HG03442 (cell line): Measurements from ENCODE around the gene KCNN2.

Experiments
- ATAC-seq: cut with Tn5 transposase; IDR thresholded peaks from one replicate; pipeline ENCODE4 v1.9.1; 2021; ENCODE audit warnings: mild to moderate bottlenecking, moderate library complexity; ENCODE audit not compliant: unreplicated experiment

Gene KCNN2

GRCh38 chr5:114361724-114362196 lies at the start of gene KCNN2:
Gene KCNN2, plus strand, starts transcription at chr5:114362070. Its CDS starts 70 bp downstream, at chr5:114362140.
- peak; percentile 67 for ATAC-seq

DNA sequence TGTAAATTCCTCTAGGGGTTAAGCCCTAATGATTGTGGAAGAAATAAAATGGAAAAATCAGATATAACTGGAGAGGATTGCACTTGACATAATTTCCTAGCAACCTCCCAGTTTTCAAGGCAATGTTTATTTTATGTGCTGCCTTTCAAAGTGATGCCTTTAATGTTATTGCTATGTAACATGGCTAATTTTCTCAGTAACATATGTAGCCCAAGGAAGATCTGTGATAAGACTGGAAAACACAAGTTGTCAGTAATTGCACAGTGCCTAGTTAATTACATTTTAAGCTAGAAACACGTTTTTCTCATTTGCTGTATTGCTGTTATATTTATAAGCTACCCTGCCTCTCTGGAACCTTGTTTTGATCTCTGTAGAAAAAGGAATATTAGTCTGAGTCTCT lies 49.2 kb upstream of the KCNN2 start:
- ATAC-seq: no peak

- no peak for ATAC-seq
Measured at GRCh38 chr5:114314061-114314460, 47.8 kb upstream of the KCNN2 start.

DNA sequence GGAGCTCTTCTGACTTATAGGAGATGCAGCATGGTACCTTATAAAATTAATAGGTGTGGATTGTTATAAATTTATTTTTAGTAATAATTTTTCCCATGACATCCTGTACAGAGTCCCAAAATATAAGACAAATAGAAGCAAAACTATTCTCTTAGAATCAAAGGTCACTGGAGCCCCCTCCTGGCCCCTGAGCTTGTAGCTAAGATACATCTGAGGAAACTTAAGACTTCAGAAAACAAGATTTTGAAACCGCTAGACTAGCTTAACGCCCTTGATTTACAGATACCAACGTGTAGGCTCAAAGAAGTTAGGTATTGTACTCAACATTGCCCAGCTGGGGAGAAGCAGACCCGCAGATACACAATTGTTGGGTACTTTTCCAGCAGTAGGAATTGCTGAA lies 45.7 kb upstream of the KCNN2 start:
- ATAC-seq: no peak

- ATAC-seq: no peak
Measured at GRCh38 chr5:114317751-114318150, 44.1 kb upstream of the KCNN2 start.

- no peak for ATAC-seq
Measured at GRCh38 chr5:114319236-114319635, 42.6 kb upstream of the KCNN2 start.

- ATAC-seq: no peak
Measured at GRCh38 chr5:114319821-114320220, 42.0 kb upstream of the KCNN2 start.

DNA sequence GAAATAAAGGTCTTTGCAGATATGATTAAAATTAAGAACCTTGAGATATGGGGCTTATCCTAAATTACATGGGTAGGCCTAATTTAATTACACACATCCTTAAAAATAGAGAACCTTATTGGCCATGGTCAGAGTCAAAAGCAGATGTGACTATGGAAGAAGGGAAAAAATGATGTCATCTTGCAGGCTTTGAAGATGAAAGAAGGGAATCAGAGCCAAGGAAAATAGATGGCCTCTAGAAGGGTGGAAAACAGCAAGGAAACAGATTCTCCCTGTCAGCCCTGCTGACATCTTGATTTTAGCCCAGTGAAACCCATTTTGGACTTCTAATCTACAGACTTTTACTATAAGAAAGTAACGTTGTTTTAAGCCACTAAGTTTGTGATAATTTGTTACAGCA lies 37.6 kb upstream of the KCNN2 start:
- ATAC-seq: no peak

DNA sequence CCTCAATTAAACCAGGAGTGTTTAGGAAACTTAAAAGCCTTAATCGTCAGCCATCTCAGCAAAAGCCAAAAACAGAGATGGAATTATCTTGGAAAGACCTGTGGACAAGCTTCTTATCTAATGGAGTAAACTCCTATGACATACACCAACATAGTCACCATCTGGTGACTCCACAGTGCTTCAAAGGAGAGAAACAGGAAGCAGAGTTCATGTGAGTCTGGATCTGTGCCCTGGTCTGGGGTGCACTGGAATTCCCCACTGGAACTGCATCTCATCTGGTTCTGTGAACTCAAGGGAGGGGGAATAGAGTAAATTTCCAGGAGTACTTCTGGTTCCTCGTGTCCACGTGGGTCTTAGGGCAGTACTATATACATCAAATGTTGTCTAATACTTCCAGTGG lies 36.3 kb upstream of the KCNN2 start:
- ATAC-seq: no peak

DNA sequence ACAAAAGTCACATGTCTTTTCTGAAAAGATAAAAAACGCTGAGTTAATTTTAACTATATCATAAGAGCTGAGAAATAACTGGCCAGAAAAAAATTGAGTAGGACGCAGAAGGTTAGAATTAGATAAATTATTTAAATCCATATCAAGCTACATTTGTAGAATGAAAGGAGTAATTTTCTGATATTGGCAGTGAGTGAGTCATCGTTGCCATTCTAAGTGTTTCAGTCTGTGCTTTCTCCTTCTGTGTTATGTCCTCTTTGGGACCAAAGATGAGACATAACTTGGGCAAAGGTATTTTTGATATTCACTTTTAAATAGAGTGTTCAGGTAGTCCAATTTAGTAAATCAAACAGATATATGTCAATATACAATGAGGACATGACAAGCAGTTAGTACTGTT lies 34.4 kb upstream of the KCNN2 start:
- ATAC-seq: no peak

- ATAC-seq: peak; percentile 60
Measured at GRCh38 chr5:114327987-114328386, 33.9 kb upstream of the KCNN2 start.

DNA sequence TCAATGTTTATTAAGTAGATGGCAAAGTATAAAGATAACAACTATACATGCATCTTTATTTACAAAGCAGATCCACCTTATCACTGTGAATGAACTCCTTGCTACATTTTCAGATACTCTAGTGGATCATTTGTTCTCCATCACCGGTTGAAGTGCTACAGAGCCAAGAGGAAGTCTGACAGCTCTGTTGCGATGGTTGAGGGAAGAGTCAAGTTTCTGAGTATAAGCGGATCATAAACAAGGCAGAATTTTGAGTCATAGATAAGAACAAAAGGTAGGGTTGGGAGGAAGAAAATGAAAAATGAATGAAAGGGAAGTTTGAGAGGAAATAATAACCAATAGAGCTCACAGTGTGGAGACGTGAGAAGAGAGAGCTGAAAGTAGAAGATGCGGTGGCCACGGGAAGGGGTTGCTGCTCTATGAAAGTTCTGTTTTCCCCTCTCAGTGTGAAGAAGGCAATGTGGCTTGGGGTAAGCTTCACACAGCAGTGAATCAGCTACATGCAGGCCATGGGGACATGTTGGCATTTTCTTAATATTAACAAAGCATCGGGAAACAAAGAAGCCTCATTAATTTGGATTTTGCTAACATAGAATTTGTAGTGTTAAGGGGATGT lies 30.8 kb upstream of the KCNN2 start:
- ATAC-seq: no peak

DNA sequence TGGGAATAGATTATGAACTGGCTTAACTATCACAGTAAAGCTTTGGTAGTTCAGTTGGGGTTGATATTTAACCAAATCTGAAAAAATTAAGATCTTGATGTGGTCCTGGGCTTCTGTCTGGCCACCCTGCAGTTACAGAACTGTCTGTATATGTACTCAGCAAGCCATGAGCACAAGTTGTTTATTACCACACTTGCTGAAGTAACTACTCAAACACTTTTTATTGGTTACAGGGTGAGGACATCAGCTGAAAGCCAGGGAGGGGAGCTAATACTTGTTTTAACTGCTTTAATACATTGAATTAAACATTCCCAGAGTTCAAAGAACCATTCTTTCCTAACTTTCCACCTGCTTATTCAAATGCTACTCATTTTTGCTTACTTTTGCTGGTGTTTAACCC lies 29.4 kb upstream of the KCNN2 start:
- no peak for ATAC-seq

DNA sequence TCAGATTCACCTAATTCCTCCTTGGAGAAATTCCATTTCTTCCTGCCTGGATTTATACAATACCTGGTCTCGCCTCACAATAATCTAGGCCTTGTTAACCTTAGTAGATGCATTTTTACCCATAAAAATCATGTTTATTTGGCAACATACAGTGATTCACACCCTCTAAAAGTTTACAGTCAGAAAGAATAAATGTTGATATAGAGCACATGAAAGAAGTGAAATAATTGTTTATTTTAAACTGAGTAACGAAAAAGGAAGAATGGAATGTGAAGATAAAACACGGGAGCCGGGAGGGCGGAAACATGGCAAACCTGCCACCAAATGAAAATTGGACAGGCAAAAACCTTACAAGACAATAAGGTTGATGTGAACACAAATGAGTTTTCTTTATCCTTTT lies 28.9 kb upstream of the KCNN2 start:
- no peak for ATAC-seq

DNA sequence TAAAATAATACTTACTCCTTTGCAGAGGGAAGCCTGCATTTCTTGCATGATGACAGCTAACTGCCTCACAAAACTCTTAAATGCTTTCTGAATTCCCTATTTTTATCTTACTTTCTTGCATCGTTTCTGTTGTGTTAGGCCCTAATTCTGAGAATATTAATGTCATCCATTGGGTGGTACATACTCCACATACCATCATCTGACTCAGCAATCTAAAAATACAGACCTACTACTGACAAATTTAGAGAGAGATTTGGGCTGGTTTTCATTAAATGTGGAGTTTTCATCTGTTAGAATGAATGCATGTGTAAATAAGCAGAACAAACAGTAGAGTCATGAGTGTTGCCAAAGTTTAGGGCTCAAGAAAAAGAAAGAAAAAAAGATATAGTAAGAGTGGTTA lies 26.5 kb upstream of the KCNN2 start:
- no peak for ATAC-seq

DNA sequence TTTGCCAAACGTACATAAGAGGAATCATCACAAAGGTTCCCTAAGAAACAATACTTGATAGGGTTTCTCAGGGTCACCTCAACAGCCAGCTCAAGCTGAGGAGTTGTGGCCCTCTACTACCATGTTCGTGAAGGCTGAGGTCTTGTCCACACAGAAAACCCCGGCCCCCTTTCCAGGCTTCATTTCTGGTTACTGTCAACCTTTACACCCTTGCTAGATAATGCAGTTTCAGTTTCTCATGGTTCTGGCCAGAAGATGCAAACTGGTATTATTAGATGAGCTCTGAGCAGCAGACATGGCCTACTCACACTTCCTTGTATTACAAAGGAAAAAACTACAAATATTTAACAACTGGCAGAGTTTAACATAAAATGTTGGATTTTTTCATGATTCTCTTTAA lies 22.8 kb upstream of the KCNN2 start:
- no peak for ATAC-seq

- no peak for ATAC-seq
Measured at GRCh38 chr5:114346181-114346580, 15.7 kb upstream of the KCNN2 start.

- ATAC-seq: no peak
Measured at GRCh38 chr5:114355086-114355830, 6.6 kb upstream of the KCNN2 start.

DNA sequence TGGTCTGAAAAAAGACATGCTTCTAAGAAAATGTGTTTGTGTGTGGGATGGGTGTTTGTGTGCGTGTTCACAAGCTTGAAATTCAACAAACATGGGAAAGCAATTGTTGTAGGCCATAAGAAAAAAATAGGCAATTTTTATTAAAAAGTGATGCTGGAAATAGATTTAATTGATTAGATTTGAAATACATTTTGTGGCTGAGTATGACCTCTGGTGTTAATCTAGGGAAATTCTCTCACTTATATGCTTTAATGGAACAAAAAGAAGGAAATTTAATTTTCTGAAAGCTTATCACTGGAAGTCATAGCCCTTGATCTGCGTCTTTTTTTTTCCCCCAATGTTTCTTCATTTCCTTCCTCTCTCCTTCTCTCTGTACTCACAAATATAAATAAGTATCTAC lies 3.5 kb upstream of the KCNN2 start:
- ATAC-seq: no peak

DNA sequence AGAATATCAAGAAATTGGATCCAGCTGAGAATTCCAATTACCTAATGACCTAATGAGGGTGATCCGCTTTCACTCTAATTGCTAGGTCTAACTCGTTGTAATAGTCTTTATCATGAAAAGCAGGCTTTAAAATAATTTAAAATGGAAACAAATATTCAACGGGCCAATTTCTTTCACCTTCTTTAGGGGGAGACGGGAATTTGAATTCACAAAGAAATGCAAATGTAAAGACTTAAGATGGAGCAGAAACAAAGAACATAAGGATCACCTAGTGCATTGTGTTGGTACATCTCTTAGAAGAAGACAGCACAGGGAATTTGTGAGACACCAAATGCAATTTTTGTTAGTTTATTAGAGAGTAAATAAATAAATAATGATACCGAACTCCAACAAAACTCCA lies 1.5 kb upstream of the KCNN2 start:
- no peak for ATAC-seq

DNA sequence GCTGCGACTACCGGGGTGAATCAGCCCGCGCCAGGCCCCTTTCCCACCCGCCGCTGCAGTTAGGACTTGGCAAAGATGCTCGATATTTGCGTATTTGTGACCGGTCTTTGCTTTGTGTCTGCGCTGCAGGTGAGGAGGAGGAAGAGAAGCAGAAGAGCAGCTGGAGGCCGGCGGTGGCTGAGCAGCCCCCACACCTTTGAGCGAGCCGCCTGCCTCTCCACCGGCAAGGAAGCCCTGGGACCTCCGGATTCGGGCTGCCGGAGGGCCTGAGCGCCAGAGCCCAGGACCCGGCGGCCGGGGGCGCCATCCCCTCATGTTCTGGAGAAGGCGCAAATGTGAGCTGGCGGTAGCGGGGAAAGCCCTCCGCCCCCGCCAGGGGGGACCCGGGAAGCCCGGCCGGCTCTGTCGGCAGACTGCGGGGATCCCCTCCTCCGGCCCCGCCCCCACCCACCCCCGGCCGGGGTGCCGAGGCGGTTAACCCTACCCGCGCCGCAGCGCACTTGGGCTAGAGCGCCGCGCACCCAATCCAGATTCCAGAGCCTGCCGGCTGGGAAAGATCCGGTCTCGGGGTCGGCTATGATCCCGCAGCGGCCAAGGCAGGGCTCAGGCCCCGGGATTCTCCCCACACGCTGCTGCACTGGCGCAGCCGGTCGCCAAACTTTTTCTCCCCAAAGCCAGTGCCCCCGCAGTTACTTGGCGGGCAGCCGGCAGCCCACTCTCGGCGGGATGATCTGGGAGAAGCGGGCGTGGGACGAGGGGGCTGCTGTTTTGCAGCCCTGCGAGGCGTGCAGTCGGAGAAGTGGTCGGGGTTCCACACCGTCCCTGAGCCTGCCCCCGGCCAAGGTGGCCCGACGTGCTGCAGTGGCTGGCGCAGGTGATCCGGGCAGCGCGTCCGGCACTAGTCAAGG lies 800 bp upstream of the KCNN2 start:
- ATAC-seq: peak; percentile 35
